Activated CD4-positive, CD25-positive, alpha-beta regulatory T cell treated with anti-CD3 and anti-CD28 coated beads, Interleukin-2, amount 50 U/mL, for 24 hours (primary cell): ENCODE data around the gene ANGPTL7.
"Not testable (repeated sequence)": the region's sequence is repeated elsewhere in the genome, so short reads cannot be mapped to it uniquely, and the experiment has no call there.

Experiments used
- ATAC-seq, 2 donors: fragments of 150-1000 bp; cut with Tn5 transposase; one replicate each; pipeline ENCODE4 v1.10.0; 2021; ENCODE audit warnings: mild to moderate bottlenecking in 1 of 2, moderate library complexity in 1 of 2

The ANGPTL7 gene

DNA sequence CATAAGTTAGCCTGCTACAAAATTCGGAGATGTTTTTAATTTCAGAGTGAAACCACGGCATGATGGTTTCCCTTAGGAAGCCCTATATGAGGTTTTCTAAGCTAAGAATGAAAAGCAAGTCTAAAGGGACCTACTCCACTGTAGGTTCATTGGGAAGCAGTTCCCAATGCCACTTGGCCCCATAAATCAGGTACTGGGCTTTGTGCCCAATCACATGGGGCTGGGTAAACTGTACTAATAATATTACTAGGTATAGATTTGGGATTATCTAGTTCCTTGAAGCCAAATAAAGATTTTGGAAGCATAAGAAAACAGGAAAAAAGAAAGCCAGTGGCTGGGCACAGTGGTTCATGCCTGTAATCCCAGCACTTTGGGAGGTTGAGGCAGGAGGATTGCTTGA lies 19.1 kb upstream of the ANGPTL7 start:
- no peak for ATAC-seq

DNA sequence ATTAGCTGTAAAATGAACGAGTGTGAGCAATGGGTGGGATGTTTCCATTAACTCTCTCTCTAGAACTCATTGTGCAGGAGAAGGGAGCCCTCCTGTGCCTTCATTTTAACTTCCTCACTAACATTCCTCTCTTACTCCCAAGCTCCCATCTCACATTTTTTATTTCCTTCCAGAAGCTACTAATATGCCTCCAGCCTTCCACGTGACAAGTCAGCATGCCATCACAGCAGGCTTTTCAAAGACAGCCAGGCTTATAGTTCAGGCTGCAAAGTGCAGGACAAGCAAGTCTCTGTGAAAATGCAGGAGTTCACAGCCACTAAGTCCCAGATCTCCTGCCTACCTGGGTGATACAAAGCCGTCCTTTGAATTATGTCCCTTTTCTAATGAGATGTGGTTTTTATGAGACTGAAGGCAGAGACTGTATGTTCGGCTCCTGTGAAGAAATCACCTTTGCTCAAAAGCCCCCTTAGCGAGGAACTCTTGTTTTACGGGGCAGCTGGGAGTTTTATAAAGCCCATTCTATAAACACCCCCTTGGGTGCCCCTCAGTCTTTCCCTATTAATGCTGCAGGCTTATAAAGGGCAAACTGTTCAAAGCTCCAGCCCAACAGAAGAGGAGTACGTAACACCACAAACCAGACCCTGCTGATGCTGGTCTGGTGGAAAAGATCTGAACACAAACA lies 14.8 kb upstream of the ANGPTL7 start:
- ATAC-seq = no peak

DNA sequence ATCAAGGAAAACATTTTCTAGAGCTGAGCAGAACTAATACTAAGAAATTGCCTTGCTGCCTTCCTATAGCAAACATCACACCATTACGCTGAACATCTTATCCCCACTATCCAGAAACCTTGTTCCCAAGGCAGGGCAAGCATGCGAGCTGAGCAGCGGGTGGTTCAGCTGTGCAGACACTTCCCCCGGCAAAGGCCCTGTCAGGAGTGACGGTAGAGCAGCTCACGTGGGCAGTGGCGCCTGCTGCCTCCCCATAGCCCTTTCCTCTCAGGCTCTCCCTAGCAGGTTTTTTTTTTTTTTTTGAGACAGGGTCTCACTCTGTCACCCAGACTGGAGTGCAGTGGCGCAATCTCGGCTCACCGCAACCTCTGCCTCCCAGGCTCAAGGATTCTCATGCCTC lies 13.7 kb upstream of the ANGPTL7 start:
- no peak for ATAC-seq

DNA sequence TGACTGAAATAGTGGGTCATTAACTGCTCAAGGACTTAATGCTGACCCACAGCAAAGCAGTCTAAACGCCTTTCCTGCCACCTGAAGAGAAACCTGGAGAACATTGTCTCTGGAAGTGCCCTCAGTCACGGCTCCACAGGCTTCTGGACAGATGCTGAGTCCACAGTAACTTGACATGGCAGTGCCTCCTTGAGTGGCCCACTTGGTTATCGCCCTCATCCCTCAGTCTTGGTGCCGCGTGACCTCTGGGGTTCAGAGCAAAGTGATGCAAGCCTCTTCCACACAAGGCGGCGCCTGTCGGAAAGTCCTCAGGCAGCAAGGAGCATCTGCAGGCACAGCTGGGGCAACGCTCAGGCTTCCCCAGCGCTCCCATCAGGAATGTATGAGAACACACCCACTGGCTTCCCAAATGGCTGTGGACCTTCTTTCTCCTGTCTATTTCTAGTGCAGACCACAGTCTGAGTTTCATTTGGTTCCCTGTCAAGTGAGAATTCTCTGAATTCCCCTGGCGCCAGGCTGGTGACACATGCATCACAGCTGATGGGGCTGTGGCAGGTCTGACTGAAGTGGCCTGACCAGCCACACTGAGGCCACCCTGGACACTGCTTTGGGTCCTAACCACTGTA lies 13.0 kb upstream of the ANGPTL7 start:
- ATAC-seq = no peak

- ATAC-seq = no peak
Measured at GRCh38 chr1:11178021-11179015, 10.8 kb upstream of the ANGPTL7 start.

- no peak for ATAC-seq
Measured at GRCh38 chr1:11179125-11179524, 10.0 kb upstream of the ANGPTL7 start.

DNA sequence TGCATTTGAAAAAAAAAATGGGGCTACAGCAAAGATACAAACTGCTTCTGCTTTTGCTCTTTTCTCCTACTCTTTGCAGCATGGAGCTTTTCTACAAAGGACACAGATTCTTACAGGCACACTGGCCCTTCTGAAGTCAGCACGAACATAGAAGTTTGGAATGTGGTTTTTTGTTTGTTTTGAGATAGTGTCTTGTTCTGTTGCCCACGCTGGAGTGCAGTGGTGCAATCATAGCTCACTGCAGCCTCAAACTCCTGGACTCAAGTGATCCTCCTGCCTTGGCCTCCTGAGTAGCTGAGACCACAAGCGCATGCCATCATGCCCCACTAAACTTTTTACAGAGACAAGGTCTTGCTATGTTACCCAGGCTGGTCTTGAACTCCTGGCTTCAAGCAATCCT lies 9.4 kb upstream of the ANGPTL7 start:
- not testable (repeated sequence) for ATAC-seq

DNA sequence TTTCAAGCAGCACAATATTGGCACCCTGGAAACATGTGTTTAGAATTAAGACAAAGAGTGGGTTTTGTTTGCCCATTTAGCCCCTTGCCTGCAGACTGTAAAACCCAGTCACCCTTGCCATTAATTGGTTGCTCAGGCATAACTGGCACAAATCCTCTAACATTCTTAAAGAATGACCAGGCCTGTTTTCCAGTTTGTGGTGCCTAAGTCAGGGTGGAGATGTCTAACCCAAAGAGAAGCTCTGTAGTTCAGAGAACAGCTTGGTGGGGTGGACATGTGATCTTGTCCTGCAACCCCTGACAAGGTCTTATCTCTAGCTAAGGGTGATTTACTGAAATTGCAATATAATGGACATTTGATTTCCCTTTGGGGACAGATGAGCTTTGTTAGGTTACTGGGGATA lies 8.8 kb upstream of the ANGPTL7 start:
- no peak for ATAC-seq

DNA sequence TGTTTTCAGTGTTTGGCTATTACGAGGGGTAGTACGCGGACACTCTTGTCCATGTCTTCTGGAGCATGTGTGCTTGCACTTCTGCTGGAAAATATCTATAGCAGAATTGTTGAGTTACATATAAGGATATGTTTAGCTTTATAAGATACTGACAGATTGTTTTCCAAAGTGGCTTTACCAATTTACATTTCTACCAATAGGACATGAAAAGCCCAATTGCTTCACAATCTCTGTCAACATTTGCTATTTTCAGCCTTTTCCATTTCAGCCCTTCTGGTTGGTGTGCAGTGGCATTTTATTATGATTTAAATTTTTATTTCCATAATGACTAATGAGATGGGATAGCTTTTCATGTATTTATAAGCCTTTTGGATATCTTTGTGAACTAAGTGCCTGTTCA lies 6.3 kb upstream of the ANGPTL7 start:
- no peak for ATAC-seq

- no peak for ATAC-seq
Measured at GRCh38 chr1:11184973-11185372, 4.2 kb upstream of the ANGPTL7 start.

GRCh38 chr1:11187000-11187399 lies 2.2 kb upstream of the ANGPTL7 start:
- ATAC-seq = no peak

- no peak for ATAC-seq
Measured at GRCh38 chr1:11187494-11187893, 1.7 kb upstream of the ANGPTL7 start.

- no peak for ATAC-seq
Measured at GRCh38 chr1:11187931-11188330, 1.2 kb upstream of the ANGPTL7 start.

GRCh38 chr1:11188381-11188780 lies 774 bp upstream of the ANGPTL7 start:
- ATAC-seq = no peak

DNA sequence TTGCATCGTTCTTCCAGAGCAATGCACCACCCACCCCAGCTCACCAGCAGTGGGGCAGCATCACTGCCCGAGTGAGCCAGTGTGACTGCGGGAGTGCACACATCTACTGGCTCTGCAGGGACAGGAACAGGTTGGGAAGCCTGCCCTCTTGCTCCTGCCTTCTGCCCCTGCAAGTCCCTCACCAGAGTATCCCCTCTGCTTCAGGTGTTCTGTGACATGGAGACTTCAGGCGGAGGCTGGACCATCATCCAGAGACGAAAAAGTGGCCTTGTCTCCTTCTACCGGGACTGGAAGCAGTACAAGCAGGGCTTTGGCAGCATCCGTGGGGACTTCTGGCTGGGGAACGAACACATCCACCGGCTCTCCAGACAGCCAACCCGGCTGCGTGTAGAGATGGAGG lies 4.2 kb downstream of the ANGPTL7 start:
- ATAC-seq = no peak

GRCh38 chr1:11194407-11195176 lies 5.4 kb downstream of the ANGPTL7 start:
- ATAC-seq = no peak

DNA sequence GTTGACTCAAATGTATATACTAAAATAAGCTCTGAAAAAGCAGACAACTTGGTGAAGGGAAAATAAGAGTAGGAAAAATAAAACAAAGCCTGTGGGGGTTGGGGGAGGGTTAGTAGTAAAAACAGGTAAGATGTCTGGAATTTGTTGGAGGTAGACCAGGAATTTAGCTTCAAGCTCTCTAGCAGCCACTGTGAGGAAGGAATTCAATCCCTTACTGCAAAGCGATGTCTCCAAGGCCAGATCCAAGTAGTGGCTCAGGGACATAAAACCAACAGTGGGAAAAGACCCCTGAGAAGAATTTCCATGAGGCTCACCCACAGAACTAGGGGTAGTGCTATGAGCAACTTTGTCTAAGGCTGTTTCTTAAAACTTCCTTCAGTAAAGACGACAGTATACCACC lies 7.8 kb downstream of the ANGPTL7 start:
- ATAC-seq = no peak

DNA sequence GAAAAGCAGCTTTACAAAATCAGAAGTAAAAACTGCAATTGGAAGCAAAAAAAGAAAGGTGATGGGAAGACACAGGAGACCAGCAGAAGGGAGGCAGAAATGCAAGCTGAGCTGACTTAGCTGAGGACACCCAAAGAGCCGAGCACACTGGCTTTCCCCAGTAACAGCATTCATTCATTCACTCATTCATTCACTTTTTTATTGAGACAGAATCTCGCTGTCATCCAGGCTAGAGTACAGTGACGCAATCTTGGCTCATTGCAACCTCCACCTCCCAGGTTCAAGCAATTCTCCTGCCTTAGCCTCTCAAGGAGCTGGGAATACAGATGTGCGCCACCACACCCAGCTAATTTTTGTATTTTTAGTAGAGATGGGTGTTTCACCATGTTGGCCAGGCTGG lies 8.2 kb downstream of the ANGPTL7 start:
- ATAC-seq = no peak

- no peak for ATAC-seq
Measured at GRCh38 chr1:11198257-11198656, 9.1 kb downstream of the ANGPTL7 start.

DNA sequence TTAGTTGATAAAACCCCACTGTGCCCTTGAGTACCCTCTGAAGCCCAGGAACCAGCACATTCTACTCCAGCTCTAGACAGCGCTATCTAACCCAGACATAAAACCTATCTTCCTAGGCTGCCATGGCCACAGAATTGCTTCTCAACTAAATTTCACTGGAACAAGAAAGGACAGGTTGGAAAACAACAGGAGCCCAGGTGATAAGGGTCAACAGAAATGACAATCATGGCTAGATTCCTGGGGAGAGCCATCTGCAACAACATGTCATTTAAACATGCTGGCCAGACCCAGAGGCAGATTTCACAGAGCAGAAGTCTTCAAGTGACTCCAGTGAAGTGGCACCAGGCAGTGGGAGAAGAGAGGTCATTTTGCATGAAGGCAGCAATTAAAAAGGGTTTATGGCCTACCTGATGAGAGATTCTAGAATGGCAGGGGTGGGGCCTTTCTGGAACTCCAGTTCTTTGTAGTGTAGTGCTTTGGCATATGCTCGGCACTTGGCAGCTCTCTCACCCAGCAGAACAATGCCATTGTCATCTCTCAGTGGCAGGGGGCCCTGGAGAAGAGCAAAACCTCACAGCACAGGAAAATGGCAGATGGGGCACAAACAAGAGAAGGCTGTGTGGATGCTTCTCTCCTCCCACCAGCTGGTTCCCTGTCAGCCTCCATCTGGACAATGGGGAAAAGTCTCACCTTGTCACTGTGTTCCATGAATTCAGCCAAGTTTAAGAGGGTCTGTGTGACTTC lies 9.9 kb downstream of the ANGPTL7 start:
- no peak for ATAC-seq

DNA sequence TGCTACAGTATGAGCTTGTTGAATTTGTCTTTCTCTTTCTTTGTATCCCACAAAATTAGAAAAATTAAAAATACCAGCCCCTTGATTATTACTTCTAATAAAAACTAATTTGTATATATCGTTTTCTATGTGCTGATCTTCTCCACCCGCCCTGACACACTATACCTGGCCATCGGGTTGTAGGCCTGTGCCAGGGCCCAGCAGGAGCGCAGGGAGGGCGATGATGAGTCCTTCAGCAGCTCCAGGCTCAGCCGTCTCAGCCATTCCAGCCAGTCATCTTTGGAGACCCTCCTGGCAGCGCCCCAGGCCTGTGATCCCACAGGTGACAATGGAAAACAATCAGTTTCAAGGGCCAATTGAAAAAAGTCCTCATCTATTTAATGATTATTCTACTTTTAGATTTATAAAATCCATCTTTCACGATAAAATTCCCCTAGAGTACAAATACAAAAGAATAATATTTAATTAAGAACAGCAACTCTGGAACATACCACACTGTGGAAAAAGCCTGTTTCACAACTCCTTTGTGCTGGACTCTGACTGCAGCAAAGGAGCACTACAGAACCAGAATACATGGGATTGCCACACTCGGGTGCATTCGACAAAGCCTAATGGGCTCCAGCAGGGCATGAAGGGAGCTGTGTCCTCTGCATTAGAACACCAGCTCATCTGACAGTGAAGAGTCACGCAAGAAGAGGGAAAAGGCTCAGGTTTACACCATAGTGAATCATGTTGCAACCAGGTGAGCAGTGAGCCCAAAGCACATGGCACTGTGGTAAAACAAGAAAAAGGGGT lies 15.4 kb downstream of the ANGPTL7 start:
- no peak for ATAC-seq
